Fibroblast of pulmonary artery (primary cell): Measurements from ENCODE around the gene NCKAP5L.

Experiments used
- DNase-seq: peaks from one replicate; pipeline ENCODE4 v3.0.0-alpha.2; 2010; ENCODE audit warnings: low read depth
- H3K4me3 ChIP-seq: replicated peaks from 2 replicates; pipeline ENCODE4 v1.5.1; 2011; ENCODE audit warnings: low read depth, mild to moderate bottlenecking, control low read depth, low read length, moderate library complexity
- CTCF ChIP-seq: IDR thresholded peaks from 2 replicates; pipeline ENCODE4 v1.5.1; 2011; ENCODE audit warnings: mild to moderate bottlenecking, control low read depth, low read length, inconsistent platforms; ENCODE audit errors: missing control alignments

The NCKAP5L gene

GRCh38 chr12:49809906-49810389 lies 18.3 kb downstream of the NCKAP5L start:
- TF ChIP-seq CTCF = no peak
- no peak for DNase-seq
- no peak overlapping the region for H3K4me3 ChIP-seq

DNA sequence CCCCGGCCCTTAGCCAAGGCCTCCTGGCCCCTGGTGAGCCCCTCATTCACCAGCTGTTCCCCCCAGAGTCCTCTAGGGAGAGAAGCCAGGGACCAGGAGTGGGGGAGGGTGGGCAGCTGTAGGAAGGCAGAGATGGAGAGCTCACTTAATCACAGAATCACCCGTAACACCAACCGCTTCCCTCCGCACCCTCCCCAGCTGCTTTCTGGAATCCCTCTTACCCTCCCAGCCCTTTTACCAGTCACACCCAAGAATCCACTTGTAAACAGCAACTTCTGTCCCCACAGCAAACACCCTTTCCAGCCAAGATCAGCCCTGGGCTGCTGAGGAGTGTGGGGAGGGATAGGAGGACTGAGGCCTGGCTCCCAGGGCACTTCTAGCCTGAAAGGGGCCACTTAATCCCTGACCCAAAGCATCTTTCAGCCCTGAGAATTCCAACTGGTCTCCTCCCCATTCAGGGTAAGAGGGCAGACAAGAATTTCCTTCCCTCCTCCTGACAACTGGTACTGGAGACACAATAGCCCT lies 18.8 kb downstream of the NCKAP5L start:
- DNase-seq = no peak
- TF ChIP-seq CTCF = no peak
- no peak overlapping the region for H3K4me3 ChIP-seq

GRCh38 chr12:49808686-49809380 lies 19.4 kb downstream of the NCKAP5L start:
- H3K4me3 ChIP-seq = no peak overlapping the region
- TF ChIP-seq CTCF = no peak
- DNase-seq = no peak

DNA sequence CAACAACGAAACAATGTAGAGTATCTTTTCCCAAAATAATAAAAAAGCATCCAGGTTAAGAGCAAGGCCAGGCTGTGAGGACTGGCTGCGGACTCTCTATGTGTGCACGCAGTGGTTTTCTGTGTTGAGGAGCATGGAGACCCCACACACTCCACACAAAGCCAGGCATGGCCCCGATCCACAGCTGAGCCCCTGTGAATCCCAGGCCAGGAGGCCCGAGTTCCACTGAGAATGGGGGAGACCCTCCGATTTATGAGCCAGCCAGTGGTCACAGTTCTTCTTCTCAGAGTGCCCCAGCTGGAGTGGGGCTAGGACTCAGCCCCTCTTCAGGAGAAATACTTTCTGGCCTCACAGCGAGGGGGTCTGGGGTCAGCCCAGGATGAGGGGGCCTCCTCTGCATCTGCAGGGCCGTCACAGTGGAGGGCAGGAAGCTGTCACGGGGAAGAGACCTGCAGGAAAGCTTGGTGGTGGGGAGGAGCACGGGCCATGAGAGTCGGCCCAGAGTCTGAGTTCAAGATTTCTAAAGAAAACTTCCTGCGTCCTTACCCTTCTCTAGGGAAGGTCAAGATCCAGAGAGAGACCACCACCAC lies 20.1 kb downstream of the NCKAP5L start:
- DNase-seq = no peak
- TF ChIP-seq CTCF = no peak
- no peak overlapping the region for H3K4me3 ChIP-seq

DNA sequence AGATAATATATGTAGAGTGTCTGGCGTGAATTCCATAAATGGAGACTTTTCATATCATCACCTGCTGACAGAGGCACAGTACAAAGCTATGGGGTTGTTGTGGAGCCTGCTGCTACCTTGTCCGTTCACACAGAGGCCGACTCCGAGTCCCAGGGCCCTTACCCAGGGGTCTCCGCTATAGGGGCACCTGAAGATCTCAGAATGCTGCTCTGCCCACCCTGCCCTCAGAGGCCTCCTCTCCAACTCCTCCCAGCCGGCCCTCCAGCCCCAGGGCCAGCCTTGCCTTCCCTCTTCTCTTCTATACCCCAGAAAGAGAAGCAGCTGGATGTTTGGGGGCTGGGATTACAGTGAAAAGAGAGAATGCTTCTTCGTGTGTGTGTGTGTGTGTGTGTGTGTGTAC lies 21.3 kb downstream of the NCKAP5L start:
- no peak for DNase-seq
- no peak overlapping the region for H3K4me3 ChIP-seq
- TF ChIP-seq CTCF = no peak

DNA sequence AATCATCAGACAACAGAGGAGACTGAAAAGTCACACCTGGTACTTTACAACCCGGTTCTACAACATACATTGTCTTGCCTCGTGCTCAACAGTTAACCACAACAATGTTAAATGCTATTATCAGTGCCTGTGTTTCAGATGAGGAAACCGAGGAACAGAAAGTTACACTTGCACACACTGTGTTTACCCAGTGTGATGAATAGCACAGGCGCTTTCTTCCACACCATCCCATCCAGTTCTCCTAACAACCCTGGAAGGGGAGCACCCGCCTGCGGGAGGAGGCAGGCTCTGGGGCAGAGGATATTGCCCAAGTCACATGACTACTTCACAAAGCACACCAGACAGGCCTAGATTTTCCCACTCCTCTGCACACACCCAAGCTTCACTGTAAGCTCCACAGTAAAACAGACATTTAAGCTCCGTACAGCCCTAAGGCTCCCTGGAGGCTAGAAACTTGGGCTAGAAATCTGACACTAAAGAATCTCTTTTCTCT lies 21.8 kb downstream of the NCKAP5L start:
- DNase-seq = no peak
- no peak for TF ChIP-seq CTCF
- no peak overlapping the region for H3K4me3 ChIP-seq
